Duodenal mucosa (tissue), 2 donors: Measurements from ENCODE around the gene UGT1A3.
"Not testable (repeated sequence)": the region's sequence is repeated elsewhere in the genome, so short reads cannot be mapped to it uniquely, and the experiment has no call there.

ENCODE experiments used
- H3K27ac ChIP-seq: one replicate; pipeline ENCODE4 v1.7.0; 2013; ENCODE audit warnings: low read depth, low read length
- H3K27me3 ChIP-seq, 2 donors: one replicate each; pipeline ENCODE4 v1.7.0; 2013; ENCODE audit warnings: low read length in 2 of 2, control low read depth in 1 of 2; ENCODE audit not compliant: insufficient read depth in 2 of 2, control insufficient read depth in 1 of 2
- H3K36me3 ChIP-seq, 2 donors: one replicate each; pipeline ENCODE4 v1.7.0; 2013; ENCODE audit warnings: low read length in 2 of 2, control low read depth in 1 of 2; ENCODE audit not compliant: insufficient read depth in 2 of 2, control insufficient read depth in 1 of 2
- H3K4me1 ChIP-seq, 2 donors: one replicate each; pipeline ENCODE4 v1.7.0; 2013; ENCODE audit warnings: low read length in 2 of 2, control low read depth in 1 of 2; ENCODE audit not compliant: insufficient read depth in 2 of 2, control insufficient read depth in 1 of 2
- H3K4me3 ChIP-seq, 2 donors: one replicate each; pipeline ENCODE4 v1.7.0; 2013; ENCODE audit warnings: low read length in 2 of 2, low read depth in 1 of 2
- H3K9ac ChIP-seq, 2 donors: one replicate each; pipeline ENCODE4 v1.7.0; 2013; ENCODE audit warnings: low read length in 2 of 2, low read depth in 1 of 2
- H3K9me3 ChIP-seq, 2 donors: one replicate each; pipeline ENCODE4 v1.7.0; 2013; ENCODE audit warnings: low read length in 2 of 2, control low read depth in 1 of 2; ENCODE audit not compliant: control insufficient read depth in 1 of 2

The UGT1A3 gene

GRCh38 chr2:233706720-233707119, 22.1 kb upstream of the UGT1A3 start:
- Histone ChIP-seq H3K36me3 (no peaks in the 10 kb centered on the region), H3K9ac (no peak overlapping the region), H3K9me3 (no peaks in the 10 kb centered on the region), H3K27me3 (no peaks in the 10 kb centered on the region), H3K4me1 (peaks cover 14 to 19% of the 10 kb centered on the region in 2 donors), H3K27ac (no peak overlapping the region), H3K4me3 (no peak overlapping the region)

GRCh38 chr2:233707940-233708644, 20.8 kb upstream of the UGT1A3 start:
- Histone ChIP-seq H3K9ac (no peak overlapping the region), H3K9me3 (no peaks in the 10 kb centered on the region), H3K27ac (no peak overlapping the region), H3K4me3 (no peak overlapping the region), H3K4me1 (peaks cover 27 to 33% of the 10 kb centered on the region in 2 donors), H3K27me3 (no peaks in the 10 kb centered on the region), H3K36me3 (no peaks in the 10 kb centered on the region)

GRCh38 chr2:233708942-233709341, 19.9 kb upstream of the UGT1A3 start:
- Histone ChIP-seq H3K27me3 (no peaks in the 10 kb centered on the region), H3K36me3 (no peaks in the 10 kb centered on the region), H3K9me3 (no peaks in the 10 kb centered on the region), H3K4me1 (peaks cover 30 to 35% of the 10 kb centered on the region in 2 donors), H3K27ac (no peak overlapping the region), H3K9ac (no peak overlapping the region), H3K4me3 (no peak overlapping the region)

- no peaks in the 10 kb centered on the region for H3K27me3 ChIP-seq
- no peak overlapping the region for H3K4me3 ChIP-seq
- no peaks in the 10 kb centered on the region for H3K9me3 ChIP-seq
- no peak overlapping the region for H3K27ac ChIP-seq
- H3K4me1 ChIP-seq, result peaks cover 24 to 25% of the 10 kb centered on the region in 2 donors
- no peaks in the 10 kb centered on the region for H3K36me3 ChIP-seq
- H3K9ac ChIP-seq, result peak overlapping the region in 1 of 2 donors; percentile 47
These were observed 17.4 kb upstream of the UGT1A3 start for GRCh38 chr2:233711312-233712008.

GRCh38 chr2:233712611-233713261, 16.1 kb upstream of the UGT1A3 start, which contains the start of gene UGT1A5:
Gene UGT1A5 (plus strand): TSS chr2:233712907. CDS start chr2:233712992, 85 bp downstream.
- no peaks in the 10 kb centered on the region for H3K36me3 ChIP-seq
- no peak within 1 kb of the TSS for H3K9ac ChIP-seq
- H3K4me3 ChIP-seq, result peak within 1 kb of the TSS in 1 of 2 donors; percentile 6
- H3K9me3 ChIP-seq, result no peaks in the 10 kb centered on the region
- H3K27me3 ChIP-seq, result no peaks in the 10 kb centered on the region
- no peak within 1 kb of the TSS for H3K27ac ChIP-seq
- H3K4me1 ChIP-seq, result peaks cover 23 to 25% of the 10 kb centered on the region in 2 donors

GRCh38 chr2:233713262-233713615, 15.6 kb upstream of the UGT1A3 start:
- Histone ChIP-seq H3K4me1 (peaks cover 23 to 25% of the 10 kb centered on the region in 2 donors), H3K4me3 (no peak overlapping the region), H3K9me3 (no peaks in the 10 kb centered on the region), H3K27me3 (no peaks in the 10 kb centered on the region), H3K36me3 (no peaks in the 10 kb centered on the region), H3K27ac (no peak overlapping the region), H3K9ac (no peak overlapping the region)

GRCh38 chr2:233714121-233714520, 14.7 kb upstream of the UGT1A3 start:
- H3K9me3 ChIP-seq, result no peaks in the 10 kb centered on the region
- H3K27ac ChIP-seq, result no peak overlapping the region
- H3K36me3 ChIP-seq, result no peaks in the 10 kb centered on the region
- H3K4me3 ChIP-seq, result no peak overlapping the region
- peaks cover 23 to 31% of the 10 kb centered on the region in 2 donors for H3K4me1 ChIP-seq
- H3K9ac ChIP-seq, result no peak overlapping the region
- H3K27me3 ChIP-seq, result no peaks in the 10 kb centered on the region

GRCh38 chr2:233718552-233718951, 10.3 kb upstream of the UGT1A3 start, which contains the start of gene UGT1A4:
Gene UGT1A4 (plus strand): TSS chr2:233718736. CDS start chr2:233718821, 85 bp downstream.
- peaks cover 0 to 6% of the 10 kb centered on the region in 2 donors for H3K4me1 ChIP-seq
- H3K9ac ChIP-seq, result no peak within 1 kb of the TSS
- no peak within 1 kb of the TSS for H3K27ac ChIP-seq
- no peak within 1 kb of the TSS for H3K4me3 ChIP-seq
- no peaks in the 10 kb centered on the region for H3K9me3 ChIP-seq
- H3K27me3 ChIP-seq, result no peaks in the 10 kb centered on the region
- H3K36me3 ChIP-seq, result no peaks in the 10 kb centered on the region

GRCh38 chr2:233736868-233737653, 8.2 kb downstream of the UGT1A3 start:
- H3K4me1 ChIP-seq, H3K9ac ChIP-seq, H3K9me3 ChIP-seq, H3K36me3 ChIP-seq, H3K27ac ChIP-seq, H3K4me3 ChIP-seq, H3K27me3 ChIP-seq: not testable (repeated sequence)
